Uterus (tissue), 2 donors: Measurements from ENCODE around the gene LMX1B.

Source experiments
- CTCF ChIP-seq, 4 experiments: fragments of 200-600 bp in 2 of 4; fragments of 450-650 bp in 2 of 4; sonication (generic) in 2 of 4; IDR thresholded peaks; one replicate each; pipeline ENCODE4 v1.5.1; 2016 to 2019; ENCODE audit warnings: antibody characterized with exemption in 4 of 4, mild to moderate bottlenecking in 2 of 4, moderate library complexity in 1 of 4
- POLR2A ChIP-seq, 2 donors: fragments of 450-650 bp; IDR thresholded peaks; one replicate each; pipeline ENCODE4 v1.6.1; 2016; ENCODE audit warnings: antibody characterized with exemption in 2 of 2, mild to moderate bottlenecking in 1 of 2, moderate library complexity in 1 of 2

- TF ChIP-seq CTCF (IDR thresholded peaks at IDR 0.05) (no peak), POLR2A (IDR thresholded peaks at IDR 0.05) (no peak)
These were observed 70.6 kb downstream of the LMX1B start for GRCh38 chr9:126684345-126684744.
